Neural progenitor cell (in vitro differentiated cells): ENCODE results near the gene DEFB112. TPM values are rescaled to one million over a fixed set of nuclear protein-coding genes. Genes with fewer than 3 reads are reported as not detected.

ENCODE experiments used
- DNase-seq: peaks from one replicate; pipeline ENCODE4 v3.0.0-alpha.2; 2016; ENCODE audit warnings: low spot score
- H2AFZ ChIP-seq: fragments of 200-600 bp; sonication (generic); replicated peaks from 2 replicates; pipeline ENCODE4 v1.6.1; 2016; ENCODE audit warnings: antibody characterized with exemption
- H3F3A ChIP-seq: fragments of 200-600 bp; sonication (generic); 2 replicates; pipeline ENCODE4 v1.6.1; 2016; ENCODE audit warnings: antibody characterized with exemption, low read depth
- H3K27ac ChIP-seq: fragments of 200-600 bp; sonication (generic); 2 replicates; pipeline ENCODE4 v1.5.1; 2016; ENCODE audit warnings: mild to moderate bottlenecking
- H3K27me3 ChIP-seq: fragments of 200-600 bp; sonication (generic); 2 replicates; pipeline ENCODE4 v1.6.1; 2016; ENCODE audit warnings: mild to moderate bottlenecking, moderate library complexity
- H3K36me3 ChIP-seq: fragments of 200-600 bp; sonication (generic); 2 replicates; pipeline ENCODE4 v1.5.1; 2016
- H3K4me1 ChIP-seq: fragments of 200-600 bp; sonication (generic); 2 replicates; pipeline ENCODE4 v1.6.1; 2016; ENCODE audit warnings: mixed run types
- H3K4me2 ChIP-seq: fragments of 200-600 bp; sonication (generic); 2 replicates; pipeline ENCODE4 v1.6.1; 2016
- H3K4me3 ChIP-seq: fragments of 200-600 bp; sonication (generic); 2 replicates; pipeline ENCODE4 v1.5.1; 2016
- H3K79me2 ChIP-seq: fragments of 200-600 bp; sonication (generic); 2 replicates; pipeline ENCODE4 v1.6.1; 2016; ENCODE audit warnings: low read depth
- H3K9ac ChIP-seq: fragments of 200-600 bp; sonication (generic); 2 replicates; pipeline ENCODE4 v1.6.1; 2016
- H3K9me3 ChIP-seq: fragments of 200-600 bp; sonication (generic); 2 replicates; pipeline ENCODE4 v1.5.1; 2016; ENCODE audit warnings: low read depth
- H4K20me1 ChIP-seq: fragments of 200-600 bp; sonication (generic); 2 replicates; pipeline ENCODE4 v1.6.1; 2016; ENCODE audit warnings: low read depth
- H3K27ac Mint-ChIP-seq: 3 replicates; pipeline ENCODE4 v1.8.0; 2021; ENCODE audit warnings: mixed read lengths
- H3K27me3 Mint-ChIP-seq: 2 replicates; pipeline ENCODE4 v1.8.0; 2022; ENCODE audit warnings: low read depth, mild to moderate bottlenecking, inconsistent platforms, moderate library complexity, mixed read lengths; ENCODE audit not compliant: insufficient read depth
- H3K36me3 Mint-ChIP-seq: 3 replicates; pipeline ENCODE4 v1.8.0; 2021; ENCODE audit warnings: mixed read lengths
- H3K4me1 Mint-ChIP-seq: 3 replicates; pipeline ENCODE4 v1.8.0; 2021; ENCODE audit warnings: mixed read lengths
- H3K4me3 Mint-ChIP-seq: 3 replicates; pipeline ENCODE4 v1.8.0; 2021; ENCODE audit warnings: mild to moderate bottlenecking, moderate library complexity, mixed read lengths
- H3K9me3 Mint-ChIP-seq: 3 replicates; pipeline ENCODE4 v1.8.0; 2020; ENCODE audit warnings: mixed read lengths
- CTCF ChIP-seq: fragments of 200-600 bp; sonication (generic); IDR thresholded peaks from 2 replicates; pipeline ENCODE4 v1.5.1; 2017; ENCODE audit warnings: antibody characterized with exemption, mild to moderate bottlenecking
- EZH2 ChIP-seq: fragments of 200-600 bp; sonication (generic); IDR thresholded peaks from 2 replicates; pipeline ENCODE4 v1.6.1; 2017; ENCODE audit warnings: antibody characterized with exemption, mild to moderate bottlenecking, moderate library complexity
- EZH2phosphoT487 ChIP-seq: fragments of 200-600 bp; sonication (generic); IDR thresholded peaks from 2 replicates; pipeline ENCODE4 v1.6.1; 2017; ENCODE audit warnings: antibody characterized with exemption
- total RNA-seq: library from RNA; depleted of rRNA; stranded (reverse); fragments of >200 nt; gene quantifications from 2 replicates; pipeline ENCODE4 v1.2.3, GENCODE V29; 2015; ENCODE audit warnings: low replicate concordance

The DEFB112 gene
- total RNA-seq, 1 donor from 2014 or later, result not detected

GRCh38 chr6:50025258-50025657, 24.5 kb downstream of the DEFB112 start:
- no peak overlapping the region for H3K27ac ChIP-seq
- H3K9me3 ChIP-seq, result no peaks in the 10 kb centered on the region
- no peaks in the 10 kb centered on the region for H3K27me3 ChIP-seq
- no peak overlapping the region for H3K4me3 Mint-ChIP-seq
- TF ChIP-seq EZH2phosphoT487, result no peak
- no peak for TF ChIP-seq EZH2
- no peak for TF ChIP-seq CTCF
- no peaks in the 10 kb centered on the region for H3K4me1 ChIP-seq
- no peak for DNase-seq
- no peaks in the 10 kb centered on the region for H3K36me3 Mint-ChIP-seq
- no peaks in the 10 kb centered on the region for H3K36me3 ChIP-seq
- H3K9ac ChIP-seq, result no peak overlapping the region
- H3K79me2 ChIP-seq, result no peaks in the 10 kb centered on the region
- no peak overlapping the region for H3K4me3 ChIP-seq
- no peak overlapping the region for H3K4me2 ChIP-seq
- H4K20me1 ChIP-seq, result no peaks in the 10 kb centered on the region
- H3F3A ChIP-seq, result no peaks in the 10 kb centered on the region
- H2AFZ ChIP-seq, result no peak overlapping the region
- peaks cover 4% of the 10 kb centered on the region for H3K9me3 Mint-ChIP-seq
- H3K27me3 Mint-ChIP-seq, result no peaks in the 10 kb centered on the region
- no peak overlapping the region for H3K27ac Mint-ChIP-seq
- H3K4me1 Mint-ChIP-seq, result no peaks in the 10 kb centered on the region

DNA sequence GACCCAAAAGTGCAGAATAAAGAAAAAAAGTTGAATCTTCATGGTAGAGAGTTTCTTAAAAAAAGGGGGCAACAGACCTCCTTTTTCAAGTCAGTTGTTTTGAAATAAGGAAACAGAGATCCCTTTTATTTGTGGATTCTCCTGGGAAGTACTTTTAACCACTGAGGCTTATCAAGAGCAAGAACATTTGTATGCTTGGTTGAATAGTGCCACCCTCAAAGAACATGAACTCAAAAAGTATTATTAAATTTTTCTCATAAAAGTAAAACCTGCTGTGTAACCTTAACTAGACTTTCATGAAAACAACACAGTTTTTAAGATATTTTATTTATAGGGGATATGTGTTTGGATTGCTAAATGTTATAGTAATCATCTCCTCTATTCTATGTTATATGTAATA, 27.8 kb downstream of the DEFB112 start, which contains the start of gene DEFB110:
Gene DEFB110, minus strand, starts transcription at position 101 of the 400 bp plus-strand sequence. Its CDS starts 59 bp downstream, at position 42.
- Histone ChIP-seq H2AFZ (no peak within 1 kb of the TSS), H3K4me2 (no peak within 1 kb of the TSS), H3K9me3 (no peaks in the 10 kb centered on the region), H3F3A (no peaks in the 10 kb centered on the region), H4K20me1 (no peaks in the 10 kb centered on the region), H3K4me1 (no peaks in the 10 kb centered on the region), H3K27ac (no peak within 1 kb of the TSS), H3K36me3 (no peaks in the 10 kb centered on the region), H3K79me2 (no peaks in the 10 kb centered on the region), H3K27me3 (no peaks in the 10 kb centered on the region), H3K9ac (no peak within 1 kb of the TSS), H3K4me3 (no peak within 1 kb of the TSS)
- H3K9me3 Mint-ChIP-seq, result no peaks in the 10 kb centered on the region
- TF ChIP-seq CTCF (no peak), EZH2 (no peak), EZH2phosphoT487 (no peak)
- no peaks in the 10 kb centered on the region for H3K27me3 Mint-ChIP-seq
- no peaks in the 10 kb centered on the region for H3K36me3 Mint-ChIP-seq
- no peak within 1 kb of the TSS for H3K4me3 Mint-ChIP-seq
- no peak within 1 kb of the TSS for H3K27ac Mint-ChIP-seq
- DNase-seq, result no peak
- H3K4me1 Mint-ChIP-seq, result no peaks in the 10 kb centered on the region

- Mint-ChIP-seq H3K27me3 (no peaks in the 10 kb centered on the region), H3K4me1 (no peaks in the 10 kb centered on the region), H3K9me3 (no peaks in the 10 kb centered on the region), H3K4me3 (no peak overlapping the region), H3K27ac (no peak overlapping the region), H3K36me3 (no peaks in the 10 kb centered on the region)
- Histone ChIP-seq H3K36me3 (no peaks in the 10 kb centered on the region), H3K27ac (no peak overlapping the region), H3K9ac (no peak overlapping the region), H3K79me2 (no peaks in the 10 kb centered on the region), H3F3A (no peaks in the 10 kb centered on the region), H4K20me1 (no peaks in the 10 kb centered on the region), H3K4me3 (no peak overlapping the region), H3K9me3 (no peaks in the 10 kb centered on the region), H2AFZ (no peak overlapping the region), H3K4me2 (no peak overlapping the region), H3K4me1 (no peaks in the 10 kb centered on the region), H3K27me3 (no peaks in the 10 kb centered on the region)
- no peak for TF ChIP-seq EZH2phosphoT487
- TF ChIP-seq CTCF, result no peak
- TF ChIP-seq EZH2, result no peak
- no peak for DNase-seq
Measured at GRCh38 chr6:50007819-50008218, 41.9 kb downstream of the DEFB112 start.
